ENCODE measurements around the gene EFNA3.

Gene EFNA3

DNA sequence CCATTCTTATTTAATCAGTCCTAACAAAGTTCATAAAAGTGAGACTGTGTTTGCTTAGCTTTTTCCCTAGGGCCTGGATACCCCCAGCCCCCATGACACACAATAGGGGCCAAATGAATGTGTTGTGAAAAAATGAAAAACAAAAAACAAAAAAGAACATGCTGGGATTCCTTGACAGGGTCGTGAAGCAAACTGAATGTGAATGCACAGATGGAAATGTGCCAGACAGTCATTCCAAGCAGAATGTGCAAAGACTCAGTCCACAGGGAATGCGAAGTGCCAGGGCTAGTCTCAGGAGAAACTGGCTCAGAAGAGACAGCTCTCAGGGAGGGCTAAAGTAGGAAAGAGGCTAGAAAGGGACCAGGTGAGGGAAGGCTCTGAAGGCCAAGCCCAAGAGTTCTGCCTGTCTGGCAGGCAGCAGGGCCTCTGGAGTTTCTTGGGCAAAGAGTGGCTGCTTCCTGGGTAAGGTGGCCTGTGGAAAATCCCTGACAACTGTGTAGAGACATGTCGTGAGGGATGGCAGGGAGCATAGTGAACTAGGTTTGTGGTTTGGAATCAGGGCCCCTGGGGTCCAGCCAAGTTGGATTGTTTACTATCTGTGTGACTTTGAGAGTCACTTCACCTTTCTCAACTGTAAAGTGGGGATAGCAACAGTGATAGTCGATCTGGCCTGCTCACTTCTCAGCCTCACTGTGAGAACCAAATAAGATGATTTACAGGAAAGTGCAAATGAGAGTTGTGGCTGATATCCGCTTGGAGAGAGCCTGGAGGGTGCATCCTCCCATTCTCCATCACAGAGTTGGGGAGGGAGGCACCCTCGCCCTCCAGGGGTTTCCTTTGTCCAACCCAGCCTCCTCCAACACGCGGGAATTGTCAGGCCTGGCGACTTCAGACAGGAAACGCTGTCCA, 28.7 kb upstream of the EFNA3 start:
- DNase-seq: peak; percentile 44

DNA sequence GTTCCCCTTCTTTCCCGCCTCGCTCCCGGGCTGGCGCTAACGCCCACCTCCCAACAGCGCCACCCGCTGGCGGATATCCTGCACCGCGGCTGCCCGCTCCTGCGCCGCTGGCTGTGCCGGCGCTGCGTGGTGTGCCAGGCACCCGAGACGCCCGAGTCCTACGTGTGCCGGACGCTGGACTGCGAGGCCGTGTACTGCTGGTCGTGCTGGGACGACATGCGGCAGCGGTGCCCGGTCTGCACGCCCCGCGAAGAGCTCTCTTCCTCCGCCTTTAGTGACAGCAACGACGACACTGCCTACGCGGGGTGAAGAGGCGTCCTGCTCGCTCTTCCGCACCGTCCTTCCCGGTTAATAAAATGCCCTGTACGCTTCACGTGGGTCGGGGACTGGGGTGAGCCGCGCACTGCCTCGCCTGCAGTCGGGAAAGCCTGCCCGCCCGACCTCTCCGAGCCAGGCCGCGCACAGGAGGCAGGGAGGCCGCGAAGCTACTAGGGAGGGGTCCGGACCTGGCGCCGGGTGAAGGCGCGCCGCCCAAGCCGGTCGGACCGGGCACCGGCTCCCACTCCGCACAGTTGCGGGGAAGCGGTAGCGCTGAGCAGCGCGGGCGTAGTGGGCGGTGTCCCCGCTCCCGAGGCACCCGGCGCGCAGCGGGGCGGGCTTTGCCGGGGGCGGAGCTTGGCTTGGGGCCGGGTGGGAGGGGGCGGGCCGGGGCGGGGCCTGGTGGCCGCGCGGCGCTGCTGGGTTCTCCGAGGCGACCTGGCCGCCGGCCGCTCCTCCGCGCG, 27.9 kb upstream of the EFNA3 start, which contains the start of gene ADAM15:
ADAM15 (plus strand) TSS at position 757 of the 782 bp plus-strand sequence. CDS start 71 bp downstream, outside the sequence.
- DNase-seq: peak; percentile 95

- DNase-seq: no peak
Measured at GRCh38 chr1:155051342-155051776, 27.3 kb upstream of the EFNA3 start.

- DNase-seq: peak; percentile 30
Measured at GRCh38 chr1:155051777-155052398, 26.7 kb upstream of the EFNA3 start.

DNA sequence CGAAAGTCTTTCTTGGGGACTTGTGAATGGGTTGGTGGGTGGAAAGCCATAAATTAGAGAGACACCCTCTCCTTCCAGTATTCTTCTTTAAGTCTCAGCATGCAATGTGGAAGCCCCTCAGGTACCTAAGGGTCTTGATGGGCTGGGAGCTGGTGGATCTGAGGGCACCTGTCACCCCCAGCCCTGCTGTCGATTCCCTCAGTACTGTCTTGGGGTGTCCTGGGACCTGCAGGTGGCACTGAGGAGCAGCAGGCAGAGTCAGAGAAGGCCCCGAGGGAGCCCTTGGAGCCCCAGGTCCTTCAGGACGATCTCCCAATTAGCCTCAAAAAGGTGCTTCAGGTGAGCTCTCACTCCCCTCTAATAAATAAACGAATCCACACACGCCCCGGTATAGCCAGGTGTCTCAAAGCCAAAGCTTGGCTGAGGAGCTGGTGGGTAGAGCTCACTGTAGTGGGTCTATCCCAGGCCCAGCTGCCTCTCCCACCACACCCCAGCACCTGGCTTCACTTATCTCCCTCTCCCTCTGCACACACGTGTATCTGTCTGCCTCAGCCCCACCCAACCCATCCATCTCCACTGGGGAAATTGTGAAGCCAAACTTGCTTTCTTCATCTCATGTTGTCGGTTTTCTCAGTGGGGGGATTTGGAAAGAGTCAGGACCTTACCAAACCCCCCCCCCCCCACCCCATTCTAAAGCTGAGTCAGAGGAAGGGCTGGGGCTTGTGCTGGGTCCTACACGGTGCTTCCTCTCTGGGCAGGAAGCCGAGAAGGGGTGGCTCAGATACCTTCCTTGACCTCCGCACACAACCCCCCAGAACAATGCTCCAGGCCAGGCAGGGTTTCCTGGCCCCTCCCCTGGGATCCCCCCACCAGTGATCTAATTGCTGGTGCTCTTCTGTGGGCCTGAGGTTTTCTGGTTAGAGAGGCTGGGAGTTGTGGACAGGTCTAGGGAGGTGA, 25.9 kb upstream of the EFNA3 start:
- no peak for DNase-seq

- DNase-seq: no peak
Measured at GRCh38 chr1:155053531-155054105, 25.0 kb upstream of the EFNA3 start.

- DNase-seq: no peak
Measured at GRCh38 chr1:155057104-155057503, 21.5 kb upstream of the EFNA3 start.

DNA sequence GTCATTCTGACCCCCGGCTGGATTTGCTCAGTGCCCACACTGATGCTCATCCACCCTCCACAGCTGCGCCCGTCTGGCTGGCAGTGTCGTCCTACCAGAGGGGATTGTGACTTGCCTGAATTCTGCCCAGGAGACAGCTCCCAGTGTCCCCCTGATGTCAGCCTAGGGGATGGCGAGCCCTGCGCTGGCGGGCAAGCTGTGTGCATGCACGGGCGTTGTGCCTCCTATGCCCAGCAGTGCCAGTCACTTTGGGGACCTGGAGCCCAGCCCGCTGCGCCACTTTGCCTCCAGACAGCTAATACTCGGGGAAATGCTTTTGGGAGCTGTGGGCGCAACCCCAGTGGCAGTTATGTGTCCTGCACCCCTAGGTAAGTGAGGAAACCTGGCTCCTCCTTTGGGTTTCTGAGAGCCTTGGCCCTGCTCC, 20.8 kb upstream of the EFNA3 start:
- DNase-seq: no peak

DNA sequence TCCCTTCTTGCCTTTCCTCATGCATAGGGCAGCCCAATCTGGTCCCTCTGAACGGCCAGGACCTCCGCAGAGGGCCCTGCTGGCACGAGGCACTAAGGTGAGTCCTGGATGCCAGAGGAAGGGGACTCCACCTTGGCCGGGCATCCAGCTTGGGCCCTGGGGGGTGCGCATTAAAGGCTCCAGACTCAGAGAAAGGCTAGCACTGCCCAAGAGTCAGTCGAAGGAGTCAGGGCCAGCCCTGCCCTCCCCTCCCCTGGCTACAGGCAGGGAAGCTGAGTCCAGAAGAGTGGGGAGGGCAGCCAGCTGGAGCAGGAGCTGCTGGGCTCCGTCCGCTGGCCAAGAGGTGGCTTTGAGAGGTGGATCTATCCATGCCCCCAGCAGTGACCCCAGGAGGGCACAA, 17.9 kb upstream of the EFNA3 start:
- DNase-seq: no peak

- DNase-seq: peak; percentile 97
Measured at GRCh38 chr1:155061381-155062150, 17.1 kb upstream of the EFNA3 start.

DNA sequence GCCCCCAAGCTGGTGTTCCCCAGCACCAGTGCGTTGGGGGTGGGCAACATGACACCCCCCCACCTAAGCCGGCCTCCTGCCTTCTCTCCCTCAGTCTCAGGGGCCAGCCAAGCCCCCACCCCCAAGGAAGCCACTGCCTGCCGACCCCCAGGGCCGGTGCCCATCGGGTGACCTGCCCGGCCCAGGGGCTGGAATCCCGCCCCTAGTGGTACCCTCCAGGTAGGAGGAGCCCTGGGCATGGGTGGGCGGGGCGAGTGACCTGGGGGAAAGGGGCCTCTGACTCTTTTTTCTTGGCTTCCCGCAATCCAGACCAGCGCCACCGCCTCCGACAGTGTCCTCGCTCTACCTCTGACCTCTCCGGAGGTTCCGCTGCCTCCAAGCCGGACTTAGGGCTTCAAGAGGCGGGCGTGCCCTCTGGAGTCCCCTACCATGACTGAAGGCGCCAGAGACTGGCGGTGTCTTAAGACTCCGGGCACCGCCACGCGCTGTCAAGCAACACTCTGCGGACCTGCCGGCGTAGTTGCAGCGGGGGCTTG, 16.4 kb upstream of the EFNA3 start:
- DNase-seq: peak; percentile 72

DNA sequence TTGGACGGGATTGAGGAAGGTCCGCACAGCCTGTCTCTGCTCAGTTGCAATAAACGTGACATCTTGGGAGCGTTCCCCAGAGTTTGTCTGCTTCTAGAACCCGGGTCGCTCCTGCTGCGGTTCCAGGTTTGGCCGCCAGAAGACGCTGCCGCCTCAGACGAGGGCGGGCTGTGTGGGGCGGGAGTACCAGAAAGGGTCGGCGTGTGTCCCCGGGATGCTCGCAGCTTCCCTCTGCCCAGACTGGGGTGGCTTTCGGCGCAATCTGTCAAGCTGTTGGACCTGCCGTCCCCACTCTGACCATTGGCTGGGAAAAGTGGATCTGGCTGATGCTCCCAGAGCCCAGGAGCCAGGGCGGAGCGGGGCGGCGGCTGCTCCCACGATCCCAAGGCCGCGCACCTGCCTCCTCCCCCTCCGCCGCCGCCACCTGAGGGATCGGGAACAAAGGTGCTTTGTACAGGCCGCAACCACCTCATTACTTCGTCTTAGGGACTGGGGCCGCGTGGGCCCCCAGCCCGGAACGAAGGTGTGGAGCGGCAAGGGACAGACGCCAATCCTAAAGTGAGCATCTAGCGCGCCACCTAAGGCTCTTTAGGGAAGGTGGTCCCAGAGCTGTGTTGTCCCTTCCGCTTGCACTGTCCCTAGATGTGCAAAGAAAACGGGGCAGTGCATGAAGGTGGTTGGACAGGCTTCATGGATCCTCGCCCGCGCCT, 15.8 kb upstream of the EFNA3 start:
- peak; percentile 91 for DNase-seq

DNA sequence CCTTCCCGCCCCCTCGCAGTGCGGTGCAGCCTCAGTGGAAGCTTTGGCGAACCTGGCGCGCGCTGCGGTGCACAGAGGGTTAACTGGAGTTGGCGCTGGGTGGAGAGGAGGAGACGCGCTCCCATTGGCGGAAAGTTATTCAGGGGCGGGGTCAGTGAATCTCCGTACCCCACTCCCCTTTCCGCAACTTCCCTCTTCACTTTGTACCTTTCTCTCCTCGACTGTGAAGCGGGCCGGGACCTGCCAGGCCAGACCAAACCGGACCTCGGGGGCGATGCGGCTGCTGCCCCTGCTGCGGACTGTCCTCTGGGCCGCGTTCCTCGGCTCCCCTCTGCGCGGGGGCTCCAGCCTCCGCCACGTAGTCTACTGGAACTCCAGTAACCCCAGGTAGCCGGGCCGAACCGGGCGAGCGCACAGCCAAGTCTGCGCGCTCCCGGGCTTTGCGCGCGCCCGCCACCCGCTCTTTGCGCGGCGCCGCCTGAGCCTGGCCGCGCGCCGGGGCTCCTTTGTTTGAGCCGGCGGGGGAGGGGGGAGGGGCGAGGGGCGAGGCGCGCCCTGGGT, 15.0 kb upstream of the EFNA3 start, which contains the start of gene EFNA4:
EFNA4 (plus strand) TSS at position 191 of the 561 bp plus-strand sequence; CDS start at position 275, 84 bp downstream.
- DNase-seq: peak; percentile 97

GRCh38 chr1:155064111-155064831, 14.4 kb upstream of the EFNA3 start:
- peak; percentile 83 for DNase-seq

DNA sequence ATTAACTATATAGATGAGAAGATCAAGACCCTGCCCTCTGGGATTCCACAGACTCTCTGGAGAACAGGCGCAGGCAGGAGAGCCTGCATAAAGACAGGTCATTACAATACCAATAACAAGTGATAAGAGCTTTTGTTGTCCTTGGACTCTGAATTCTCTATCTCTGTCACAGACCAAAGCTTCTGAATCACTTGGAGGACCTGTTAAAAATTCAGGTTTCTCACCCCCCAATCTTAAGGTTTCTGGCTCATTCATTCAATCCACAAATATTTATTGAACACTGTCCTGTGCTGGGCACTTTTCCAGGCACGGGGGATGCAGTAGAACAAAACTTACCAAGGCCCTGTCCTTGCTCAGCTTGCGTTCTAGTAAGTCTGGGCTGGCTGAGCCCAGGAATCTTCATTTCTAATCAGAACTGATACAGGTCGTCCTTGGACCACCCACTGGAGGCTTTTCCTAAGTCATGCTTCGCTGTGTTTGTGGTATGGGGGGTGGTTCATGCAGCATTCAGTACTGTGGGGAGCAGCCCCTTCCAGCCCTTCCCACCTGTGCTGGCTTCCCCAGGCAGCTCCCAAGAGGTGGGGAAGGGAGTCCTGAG, 13.7 kb upstream of the EFNA3 start:
- no peak for DNase-seq

GRCh38 chr1:155066777-155067176, 11.9 kb upstream of the EFNA3 start:
- no peak for DNase-seq

DNA sequence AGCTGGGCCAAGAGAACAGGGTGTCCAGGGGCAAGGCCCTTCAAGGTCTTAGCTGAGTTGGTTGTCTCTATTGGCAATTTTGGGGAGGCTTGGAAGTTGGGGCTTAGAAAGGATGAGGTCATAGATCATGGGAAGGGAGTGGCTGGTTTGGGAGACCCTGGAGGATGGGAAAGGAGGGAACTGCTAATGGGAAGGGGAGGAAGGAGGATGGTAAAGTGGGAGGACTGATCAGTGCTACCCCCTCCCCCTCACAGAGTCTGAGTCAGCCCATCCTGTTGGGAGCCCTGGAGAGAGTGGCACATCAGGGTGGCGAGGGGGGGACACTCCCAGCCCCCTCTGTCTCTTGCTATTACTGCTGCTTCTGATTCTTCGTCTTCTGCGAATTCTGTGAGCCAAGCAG, 10.0 kb upstream of the EFNA3 start:
- no peak for DNase-seq

GRCh38 chr1:155069551-155070157, 9.0 kb upstream of the EFNA3 start:
- DNase-seq: peak; percentile 70

Data from eye (tissue), 1 donor.